Measurements from ENCODE around the gene CCDC178.
"Not testable (repeated sequence)": the region's sequence is repeated elsewhere in the genome, so short reads cannot be mapped to it uniquely, and the experiment has no call there.

Gene CCDC178

DNA sequence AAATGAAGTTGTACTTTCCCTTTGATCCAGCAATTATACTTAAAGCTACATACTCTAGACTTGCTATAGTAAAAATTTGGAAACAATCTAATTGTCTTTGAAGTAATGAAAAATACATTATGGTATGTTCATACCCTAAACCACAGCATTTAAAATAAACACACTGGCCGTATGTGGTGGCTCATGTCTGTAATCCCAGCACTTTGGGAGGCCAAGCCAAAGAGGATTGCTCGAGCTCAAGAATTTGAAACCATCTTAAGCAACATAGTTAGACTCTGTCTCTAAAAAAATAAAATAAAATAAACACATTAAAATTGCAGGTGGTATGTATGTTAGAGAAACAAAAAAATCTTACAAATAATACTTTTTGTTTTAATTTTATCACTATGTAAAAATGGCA lies 459.6 kb downstream of the CCDC178 start:
- DNase-seq, result no peak

DNA sequence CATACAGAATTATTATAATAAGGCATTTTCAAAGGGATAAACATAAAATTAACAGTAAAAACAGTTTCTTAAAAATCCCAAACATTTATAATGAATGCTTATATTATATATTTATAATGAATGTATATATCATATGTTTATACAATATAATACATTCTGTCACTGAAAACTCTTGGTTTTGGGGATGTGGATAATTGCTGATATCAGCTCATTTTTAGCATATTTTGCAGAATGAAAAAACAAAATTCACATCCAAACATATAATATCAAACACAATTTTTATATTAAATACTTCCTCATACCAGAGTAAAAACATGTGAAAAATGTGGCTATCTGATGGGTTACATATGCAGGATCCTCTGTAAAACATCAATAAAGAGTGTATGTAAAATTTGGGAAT lies 465.0 kb downstream of the CCDC178 start:
- DNase-seq, result no peak

GRCh38 chr18:32975163-32975436 lies 465.4 kb downstream of the CCDC178 start:
- no peak for DNase-seq

GRCh38 chr18:32974421-32975162 lies 465.9 kb downstream of the CCDC178 start:
- DNase-seq, result no peak

DNA sequence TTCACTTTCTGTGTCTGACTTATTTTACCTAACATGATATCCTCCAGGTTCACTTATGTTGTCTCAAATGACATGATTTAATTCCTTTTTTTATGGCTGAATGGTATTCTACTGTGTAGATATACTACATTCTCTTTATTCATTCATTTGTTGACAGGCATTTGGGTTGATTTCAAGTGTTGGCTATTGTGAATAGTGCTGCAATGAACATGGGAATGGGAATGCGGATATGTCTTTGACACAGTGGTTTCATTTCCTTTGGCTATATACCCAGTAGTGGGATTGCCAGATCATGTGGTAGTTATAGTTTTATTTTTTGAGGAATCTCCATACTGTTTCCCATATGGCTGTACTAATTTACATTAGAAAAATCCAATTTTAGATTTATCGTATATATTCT lies 472.3 kb downstream of the CCDC178 start:
- no peak for DNase-seq

DNA sequence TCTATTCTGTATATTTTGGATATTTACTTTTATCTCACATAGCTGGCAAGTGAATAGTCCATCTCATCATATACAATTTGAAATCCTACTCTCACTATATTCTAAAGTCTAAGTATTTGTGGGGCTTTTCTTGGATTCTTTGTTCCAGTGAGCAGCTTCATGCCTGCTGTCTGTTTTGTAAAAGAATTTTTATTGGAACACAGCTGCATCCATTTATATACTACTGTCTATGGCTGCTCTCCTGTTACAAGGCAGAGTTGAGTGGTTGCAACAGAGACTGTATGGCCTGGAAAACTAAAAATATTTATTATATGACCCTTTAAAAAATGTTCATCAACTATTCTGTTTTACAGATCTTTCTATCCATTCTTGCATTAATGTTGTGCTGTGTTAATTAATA lies 474.4 kb downstream of the CCDC178 start:
- DNase-seq, result no peak

DNA sequence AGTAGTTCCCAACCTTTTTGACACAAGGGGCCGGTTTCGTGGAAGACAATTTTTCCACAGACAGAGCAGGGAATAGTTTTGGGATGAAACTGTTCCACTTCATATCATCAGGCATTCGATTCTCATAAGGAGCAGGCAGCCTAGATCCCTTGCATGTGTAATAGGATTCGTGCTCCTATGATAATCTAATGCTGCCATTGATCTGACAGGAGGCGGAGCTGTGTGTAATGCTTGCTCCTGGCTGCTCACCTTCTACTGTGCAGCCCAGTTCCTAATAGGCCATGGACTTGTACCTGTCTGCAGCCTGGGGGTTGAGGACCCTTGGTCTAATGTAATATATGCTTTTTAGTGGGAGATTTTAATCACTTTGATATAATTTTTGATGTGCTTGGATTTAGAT lies 479.0 kb downstream of the CCDC178 start:
- DNase-seq, result no peak

DNA sequence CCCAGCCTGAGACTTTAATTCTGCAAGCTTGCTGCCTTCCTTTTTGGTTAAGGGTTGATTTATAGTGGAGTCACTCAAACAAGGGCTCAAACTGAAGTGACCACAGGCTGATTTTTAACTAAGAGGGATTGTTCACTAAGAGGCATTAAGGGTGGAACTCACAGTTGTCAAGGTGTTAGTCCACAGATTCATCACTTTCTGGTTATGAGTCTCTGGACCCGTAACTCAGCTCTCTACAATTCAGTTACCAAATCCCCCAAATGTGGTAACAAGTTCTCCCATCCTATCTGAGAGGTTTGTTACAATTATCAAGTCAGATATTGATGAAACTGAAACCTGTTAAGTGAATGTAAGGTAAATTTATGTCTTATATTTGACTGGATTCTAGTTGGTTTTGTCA lies 481.8 kb downstream of the CCDC178 start:
- DNase-seq, result no peak

- DNase-seq, result no peak
Observed at GRCh38 chr18:32956591-32957315, 483.8 kb downstream of the CCDC178 start.

DNA sequence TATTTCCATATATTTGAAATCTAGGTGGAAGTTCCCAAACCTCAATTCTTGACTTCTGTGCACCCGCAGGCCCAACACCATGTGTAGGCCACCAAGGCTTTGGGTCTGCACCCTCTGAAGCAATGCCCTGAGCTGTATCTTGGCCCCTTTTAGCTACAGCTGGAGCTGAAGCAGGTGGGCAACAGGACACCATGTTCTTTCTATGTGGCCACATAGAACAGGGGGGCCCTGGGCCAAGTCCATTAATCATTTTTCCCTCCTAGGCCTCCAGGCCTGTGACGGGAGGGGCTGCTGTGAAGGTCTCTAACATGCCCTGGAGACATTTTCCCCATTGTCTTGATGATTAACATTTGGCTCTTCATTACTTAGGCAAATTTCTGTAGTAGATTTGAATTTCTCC lies 488.2 kb downstream of the CCDC178 start:
- DNase-seq, result not testable (repeated sequence)

DNA sequence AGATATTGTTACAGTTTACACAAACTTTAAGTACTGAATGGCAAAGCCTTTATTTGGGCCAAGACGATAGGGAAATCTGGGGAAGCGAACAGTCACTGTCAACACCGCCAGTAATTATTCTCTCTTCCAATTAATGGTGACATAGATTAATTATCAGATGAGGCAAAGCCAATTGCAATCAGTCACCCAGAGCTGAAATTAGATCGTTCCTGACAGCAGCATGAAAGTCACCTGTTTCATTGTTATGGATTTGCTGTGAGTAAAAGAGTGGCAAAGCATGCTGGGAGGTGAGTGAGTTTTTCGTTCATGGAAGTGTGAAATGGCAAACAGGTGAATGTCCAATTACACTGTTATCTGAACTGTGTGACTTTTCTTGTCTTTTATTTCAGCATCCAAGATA lies 502.9 kb downstream of the CCDC178 start:
- DNase-seq, result no peak

GRCh38 chr18:32937066-32937465 lies 503.5 kb downstream of the CCDC178 start:
- no peak for DNase-seq

GRCh38 chr18:32934201-32934600 lies 506.3 kb downstream of the CCDC178 start:
- DNase-seq, result no peak

DNA sequence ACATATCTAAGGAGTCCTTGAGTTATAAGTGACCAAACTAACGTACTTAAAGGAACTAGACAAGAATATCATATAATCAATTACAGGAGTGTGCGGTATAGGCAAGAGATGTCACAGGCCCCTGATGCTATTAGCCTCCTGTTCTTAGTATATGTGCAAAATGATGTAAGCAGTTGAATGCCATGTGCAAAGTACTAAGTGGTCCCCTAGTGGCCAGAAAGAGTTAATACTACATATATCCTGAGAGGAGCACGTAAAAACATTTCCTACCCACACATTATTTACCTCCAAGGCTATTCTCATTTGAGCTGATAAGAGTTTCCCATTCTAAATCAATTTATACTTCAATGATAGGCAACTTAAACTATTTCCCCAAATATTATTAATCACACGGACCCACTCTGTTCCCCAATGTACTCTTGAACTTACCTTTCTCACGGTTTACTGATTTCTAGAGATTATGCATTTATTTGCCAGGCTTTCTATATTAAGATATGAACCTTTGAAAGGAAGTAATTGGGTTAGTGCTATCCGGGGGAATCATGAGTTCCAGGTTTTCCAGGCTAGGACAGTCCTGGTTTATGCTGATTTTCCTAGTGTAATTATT lies 509.7 kb downstream of the CCDC178 start:
- DNase-seq, result peak; percentile 13 to 34

GRCh38 chr18:32929213-32929612 lies 511.3 kb downstream of the CCDC178 start:
- DNase-seq, result no peak

DNA sequence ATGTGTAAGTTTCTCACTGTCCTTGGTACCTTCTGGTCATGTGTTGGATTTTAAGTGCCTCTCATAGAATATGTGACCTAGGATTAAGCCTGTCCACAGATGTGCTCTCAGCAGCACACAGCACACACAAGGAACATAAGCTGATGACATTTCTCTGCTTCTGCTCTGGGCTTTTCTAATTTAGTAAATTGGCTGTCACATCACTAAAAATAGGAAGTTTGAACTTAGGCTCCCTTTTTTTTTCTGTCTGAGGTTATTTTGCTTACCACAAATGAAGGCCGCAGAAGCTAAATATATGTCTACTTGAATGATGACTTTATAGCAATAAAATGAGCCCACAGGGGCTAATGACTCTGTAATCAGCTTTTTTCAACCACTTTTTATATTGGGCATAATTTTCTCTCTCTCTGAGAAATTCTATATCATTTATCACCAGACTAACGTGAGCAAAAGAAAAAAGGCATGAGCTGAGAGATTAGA lies 517.5 kb downstream of the CCDC178 start:
- peak; percentile 33 to 53 for DNase-seq

DNA sequence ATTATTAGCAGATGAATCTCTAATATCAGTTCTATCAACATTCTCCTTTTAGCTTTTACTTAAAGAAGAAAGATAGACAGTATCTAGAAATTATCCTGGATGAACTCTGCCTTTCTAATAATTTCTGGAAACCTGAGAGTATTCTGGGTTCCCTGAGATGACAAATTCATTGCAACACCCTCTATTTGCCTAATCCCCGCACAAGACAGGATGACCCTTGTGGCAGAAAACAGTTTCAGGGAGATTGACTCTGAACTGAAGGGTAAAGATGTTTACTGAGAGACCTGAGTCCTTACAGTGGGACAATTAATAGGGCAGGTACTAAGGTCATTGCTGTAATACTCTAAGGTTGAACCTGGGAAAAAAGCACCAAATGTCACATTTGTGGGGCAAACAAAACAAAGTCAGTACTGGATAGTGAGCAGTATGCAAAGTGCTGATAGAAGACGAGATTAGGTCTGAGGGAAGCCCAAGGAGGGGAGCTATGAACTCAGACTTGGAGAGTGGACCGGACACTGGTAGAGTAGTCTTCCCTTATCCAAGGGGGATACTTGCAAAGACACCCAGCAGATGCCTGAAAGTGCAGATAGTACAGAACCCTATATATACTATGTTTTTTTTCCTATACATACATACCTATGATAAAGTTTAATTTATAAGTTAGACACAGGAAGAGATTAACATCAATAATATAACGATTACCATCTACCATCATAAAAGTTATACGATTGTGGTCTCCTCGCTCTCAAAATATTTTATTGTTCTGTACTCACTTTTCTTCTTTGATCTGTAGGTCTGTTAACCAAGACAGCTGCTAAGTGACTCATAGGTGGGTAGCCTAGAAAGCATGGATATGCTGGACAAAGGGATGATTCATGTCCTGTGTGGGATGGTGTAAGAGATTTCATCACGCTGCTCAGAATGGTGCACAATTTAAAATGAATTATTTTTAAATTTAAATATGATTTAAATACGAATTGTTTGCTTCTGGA lies 519.4 kb downstream of the CCDC178 start:
- DNase-seq, result peak; percentile 51 to 71

DNA sequence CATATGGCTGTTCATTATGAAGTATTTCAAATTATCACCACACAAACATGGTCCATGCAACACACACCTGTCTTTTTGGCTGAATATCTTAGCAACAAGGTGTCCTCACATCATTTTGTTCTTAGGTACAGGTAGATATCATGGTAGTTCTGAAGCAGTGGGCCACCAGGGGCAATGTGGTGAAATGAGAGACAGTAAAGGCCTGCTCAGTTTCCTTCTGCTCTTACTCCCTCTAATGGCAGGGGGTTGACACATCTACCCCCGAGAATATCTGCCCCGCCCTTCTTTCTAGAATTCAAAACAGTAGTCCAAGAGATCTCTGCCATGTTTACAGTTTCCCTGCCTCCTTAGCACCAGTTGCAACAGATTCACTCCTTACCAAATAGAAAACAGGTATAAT lies 520.7 kb downstream of the CCDC178 start:
- no peak for DNase-seq

GRCh38 chr18:32918692-32919250 lies 521.8 kb downstream of the CCDC178 start:
- no peak for DNase-seq

DNA sequence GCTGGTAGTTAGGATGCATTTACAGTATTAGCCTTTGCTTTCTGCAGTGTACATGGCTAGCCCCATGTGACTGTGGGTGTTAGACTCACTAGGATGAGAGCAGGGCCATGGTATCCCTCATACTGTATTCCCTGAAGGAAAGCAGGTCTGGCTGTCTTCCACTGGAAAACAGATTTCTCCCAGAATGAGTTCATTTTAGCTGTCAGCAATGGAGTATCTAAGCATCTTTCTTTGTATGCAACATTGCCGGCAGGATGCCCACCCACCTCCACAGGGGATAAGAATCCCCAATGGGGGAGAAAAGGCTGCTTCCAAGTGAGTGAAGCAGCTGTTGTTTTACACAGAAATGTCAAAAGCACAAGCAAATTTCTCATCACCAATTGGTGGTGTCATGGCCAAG lies 525.0 kb downstream of the CCDC178 start:
- DNase-seq, result no peak

- no peak for DNase-seq
Observed at GRCh38 chr18:32911660-32912284, 528.7 kb downstream of the CCDC178 start.

Measured in inflammatory macrophage (primary cell).